Activated naive CD4-positive, alpha-beta T cell (primary cell): ENCODE data around the gene ZSCAN10.
A peak's percentile ranks its signal among the peaks of the same experiment; 100 is the strongest.
"Not testable (repeated sequence)": the region's sequence is repeated elsewhere in the genome, so short reads cannot be mapped to it uniquely, and the experiment has no call there.

Experiments
- DNase-seq, 4 experiments: peaks; one replicate each; lab custom pipeline; 2025; lab: John Stamatoyannopoulos, UW

Gene ZSCAN10

DNA sequence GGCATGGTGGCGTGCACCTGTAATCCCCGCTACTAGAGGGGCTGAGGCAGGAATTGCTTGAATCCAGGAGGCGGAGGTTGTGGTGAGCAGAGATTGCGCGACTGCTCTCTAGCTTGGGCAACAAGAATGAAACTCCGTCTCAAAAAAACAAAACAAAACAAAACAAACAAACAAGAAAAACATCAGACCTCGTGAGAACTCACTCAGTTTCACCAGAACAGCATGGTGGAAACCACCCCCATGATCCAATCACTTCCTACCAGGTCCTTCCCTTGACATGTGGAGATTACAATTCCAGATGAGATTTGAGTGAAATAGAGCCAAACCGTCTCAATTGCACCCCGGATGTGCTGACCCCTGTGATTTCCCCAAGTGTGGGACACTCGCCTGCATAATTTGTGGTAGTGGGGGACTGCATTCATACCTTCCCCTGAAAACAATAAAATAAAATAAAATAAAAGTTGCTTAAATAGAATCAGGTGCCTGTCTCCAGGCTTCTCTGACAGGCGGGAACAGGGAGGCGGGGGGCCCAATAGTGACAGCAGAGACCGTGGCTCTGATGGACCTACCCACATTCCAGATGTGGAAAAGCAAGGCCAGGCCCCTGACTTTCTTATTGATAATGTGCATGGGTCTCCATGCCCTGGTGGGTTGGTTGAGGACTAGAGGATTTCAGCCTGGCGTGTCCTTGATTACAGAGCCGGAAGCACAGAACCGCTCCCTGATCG is 13.1 kb downstream of the ZSCAN10 start:
- DNase-seq: no peak

DNA sequence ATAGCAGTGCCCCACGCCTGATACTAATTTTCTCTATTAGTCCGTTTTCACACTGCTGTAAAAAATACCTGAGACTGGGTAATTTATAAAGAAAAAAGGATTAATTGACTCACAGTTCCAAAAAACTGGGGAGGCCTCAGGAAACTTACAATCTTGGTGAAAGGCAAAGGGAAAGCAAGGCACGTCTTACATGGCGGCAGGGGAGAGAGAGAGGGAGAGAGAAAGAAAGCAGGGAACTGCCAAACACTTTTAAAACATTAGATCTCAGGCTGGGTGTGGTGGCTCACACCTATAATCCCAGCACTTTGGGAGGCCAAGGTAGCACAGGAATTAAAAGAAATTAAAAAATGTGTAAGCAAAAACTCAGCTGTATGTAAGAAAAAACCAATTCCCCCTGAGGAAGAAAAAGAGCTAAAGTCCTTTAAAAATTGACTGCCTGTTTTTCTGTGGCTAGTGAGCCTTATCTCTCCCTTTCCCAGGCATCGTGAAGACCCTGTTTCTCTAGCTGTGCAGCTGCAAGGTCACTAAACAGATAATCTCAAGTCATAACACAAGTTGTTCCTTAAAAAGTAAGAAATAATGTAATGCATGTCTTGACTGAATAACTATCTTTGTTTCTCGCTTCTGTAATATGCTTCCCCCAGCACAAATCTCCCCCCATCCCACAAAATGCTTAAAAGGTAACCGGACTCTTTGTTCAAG is 14.0 kb downstream of the ZSCAN10 start:
- DNase-seq: no peak

DNA sequence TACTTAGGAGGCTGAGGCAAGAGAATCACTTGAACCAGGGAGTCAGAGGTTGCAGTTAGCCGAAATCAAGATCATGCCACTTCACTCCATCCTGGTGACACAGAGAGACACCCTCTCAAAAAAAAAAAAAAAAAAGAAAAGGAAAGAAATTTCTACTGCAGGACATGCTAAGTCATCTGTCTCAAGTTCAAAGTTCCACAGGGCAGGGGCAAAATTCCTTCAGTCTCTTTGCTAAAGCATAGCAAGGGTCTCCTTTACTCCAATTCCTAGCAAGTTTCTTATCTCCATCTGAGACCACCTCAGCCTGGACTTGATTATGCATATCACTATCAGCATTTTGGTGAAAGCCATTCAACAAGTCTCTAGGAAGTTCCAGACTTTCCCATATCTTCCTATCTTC is 14.6 kb downstream of the ZSCAN10 start:
- DNase-seq: no peak

DNA sequence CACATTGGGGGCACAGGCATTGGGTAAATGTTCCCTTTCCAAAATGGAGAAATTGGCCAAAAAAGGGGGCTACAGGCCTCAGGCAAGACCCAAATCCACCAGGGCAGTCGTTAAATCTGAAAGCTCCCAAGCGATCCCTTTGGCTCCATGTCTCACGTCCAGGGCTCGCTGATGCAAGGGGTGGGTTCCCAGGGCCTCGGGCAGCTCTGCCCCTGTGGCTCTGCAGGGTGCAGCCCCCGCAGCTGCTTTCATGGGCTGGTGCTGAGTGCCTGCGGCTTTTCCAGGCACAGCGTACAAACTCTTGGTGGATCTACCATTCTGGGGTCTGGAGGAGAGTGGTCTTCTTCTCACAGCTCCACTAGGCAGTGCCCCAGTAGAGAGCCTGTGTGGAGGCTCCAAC is 15.7 kb downstream of the ZSCAN10 start:
- not testable (repeated sequence) for DNase-seq

DNA sequence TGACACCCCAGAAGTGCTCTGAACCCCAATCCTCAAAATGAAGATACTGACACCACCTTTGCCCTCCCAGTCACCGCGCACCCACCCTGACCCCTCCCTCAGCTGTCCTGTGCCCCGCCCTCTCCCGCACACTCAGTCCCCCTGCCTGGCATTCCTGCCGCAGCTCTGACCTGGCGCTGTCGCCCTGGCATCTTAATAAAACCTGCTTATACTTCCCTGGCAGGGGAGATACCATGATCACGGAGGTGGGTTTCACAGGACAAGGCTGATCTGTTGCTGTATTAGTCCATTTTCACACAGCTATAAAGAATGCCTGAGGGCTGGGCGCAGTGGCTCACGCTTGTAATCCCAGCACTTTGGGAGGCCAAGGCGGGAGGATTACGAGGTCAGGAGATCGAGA is 17.1 kb downstream of the ZSCAN10 start:
- DNase-seq: not testable (repeated sequence)

DNA sequence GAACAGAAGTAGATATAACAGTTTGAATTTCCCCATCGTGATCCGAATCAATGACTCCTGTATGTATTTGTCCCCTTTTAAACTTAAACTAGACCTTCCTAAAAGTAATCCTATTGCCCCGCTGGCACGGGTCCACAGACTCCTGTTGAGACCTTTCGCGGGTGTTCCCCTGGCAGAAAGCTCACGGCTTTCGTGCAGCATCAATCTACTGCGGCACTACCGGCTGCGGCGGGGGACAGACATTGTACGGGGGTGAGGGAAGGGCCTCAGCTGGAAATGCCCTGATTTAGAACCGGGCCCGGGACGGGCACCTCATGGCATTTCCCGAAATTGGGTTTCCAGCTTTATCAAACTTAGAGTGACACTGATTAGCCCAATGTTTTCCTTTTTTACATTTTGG is 19.1 kb downstream of the ZSCAN10 start:
- no peak for DNase-seq

DNA sequence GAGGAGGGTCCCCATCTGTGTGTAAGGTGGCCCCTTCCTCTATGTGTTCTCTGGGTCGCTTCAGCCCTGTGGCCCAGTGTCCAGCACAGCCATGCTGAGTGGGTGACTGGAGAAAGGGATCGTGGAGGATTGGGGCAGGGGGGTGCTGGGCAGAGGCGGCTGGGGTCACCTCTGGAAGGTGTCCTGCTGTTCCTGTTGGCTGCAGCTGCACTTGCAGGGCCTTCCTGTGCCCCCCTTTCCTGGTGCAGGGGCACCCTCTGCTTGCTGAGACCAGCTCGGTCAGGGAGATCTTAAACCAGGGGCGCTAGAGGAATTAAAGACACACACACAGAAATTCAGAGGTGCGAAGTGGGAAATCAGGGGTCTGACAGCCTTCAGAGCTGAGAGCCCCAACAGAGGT is 22.5 kb downstream of the ZSCAN10 start:
- no peak for DNase-seq

DNA sequence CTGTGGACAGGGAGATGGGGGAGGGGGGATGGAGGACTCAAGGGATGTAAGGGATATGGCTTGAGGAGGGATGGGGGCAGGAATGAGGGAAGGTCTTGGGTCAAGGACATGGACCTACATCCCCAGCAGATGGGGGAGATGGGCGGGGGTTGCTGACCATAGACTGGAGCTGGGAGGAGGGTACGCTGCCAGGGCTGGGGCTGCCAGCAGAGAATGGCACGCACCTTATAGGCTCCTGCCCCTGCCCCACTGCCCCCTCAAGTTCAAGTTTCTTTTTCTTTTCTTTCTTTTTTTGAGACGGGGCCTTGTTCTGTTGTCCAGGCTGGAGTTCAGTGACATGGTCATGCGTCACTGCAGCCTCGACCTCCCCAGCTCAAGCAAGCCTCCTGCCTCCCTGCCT is 23.1 kb downstream of the ZSCAN10 start:
- DNase-seq: not testable (repeated sequence)

DNA sequence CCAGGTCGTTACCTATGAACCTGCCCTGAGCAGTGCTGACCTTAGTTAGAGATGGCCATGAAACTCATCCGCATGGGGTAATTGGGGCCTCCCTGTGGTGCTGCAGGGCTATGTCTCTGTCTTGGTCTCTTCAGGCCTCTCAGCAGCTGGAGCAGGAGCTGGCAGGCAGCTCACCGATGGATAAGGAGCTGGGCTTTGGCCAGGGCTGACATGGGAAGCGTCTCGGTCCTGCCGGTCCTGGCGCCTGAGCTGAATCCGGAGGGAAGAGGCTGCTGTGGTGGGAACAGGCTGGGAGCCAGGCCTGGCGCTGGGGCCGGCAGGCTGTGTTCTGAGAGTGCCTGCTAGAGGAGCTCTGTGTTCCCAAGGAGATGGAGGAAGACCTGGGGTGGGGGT is 23.6 kb downstream of the ZSCAN10 start:
- DNase-seq: peak in 1 of 4 experiments; percentile 21

DNA sequence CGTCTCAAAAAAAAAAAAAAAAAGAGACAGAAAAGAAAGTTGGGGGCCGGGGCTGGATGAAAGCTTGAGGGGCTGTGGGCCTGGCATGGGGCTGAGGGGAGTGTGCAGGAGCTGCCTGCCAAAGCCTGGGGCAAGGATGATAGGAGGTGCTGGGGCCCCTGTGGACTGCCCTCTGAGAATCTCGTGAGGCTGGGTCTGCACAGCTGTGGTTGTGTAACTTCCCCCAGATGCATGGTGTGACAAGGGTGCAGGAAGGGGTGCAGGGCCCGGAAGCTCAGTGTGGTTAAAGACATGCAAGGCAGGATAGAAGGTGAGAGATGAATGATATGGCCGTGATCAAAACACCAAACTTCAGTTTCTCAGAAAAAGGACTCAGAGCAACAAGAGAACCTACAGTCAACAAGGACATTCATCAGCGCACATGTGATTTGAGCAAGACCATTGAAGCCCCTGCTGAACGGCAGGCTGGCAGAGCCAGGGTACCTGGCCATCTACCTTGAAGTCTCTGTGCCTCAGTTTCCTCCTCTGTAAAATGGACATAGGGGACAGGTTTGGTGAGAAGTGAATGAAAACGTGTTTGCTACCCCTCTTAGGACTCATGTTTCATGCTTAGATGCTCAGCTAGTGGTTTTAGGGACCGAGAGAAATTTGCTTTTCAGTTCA is 24.1 kb downstream of the ZSCAN10 start:
- DNase-seq: peak in 2 of 4 experiments; percentile 62 to 70

DNA sequence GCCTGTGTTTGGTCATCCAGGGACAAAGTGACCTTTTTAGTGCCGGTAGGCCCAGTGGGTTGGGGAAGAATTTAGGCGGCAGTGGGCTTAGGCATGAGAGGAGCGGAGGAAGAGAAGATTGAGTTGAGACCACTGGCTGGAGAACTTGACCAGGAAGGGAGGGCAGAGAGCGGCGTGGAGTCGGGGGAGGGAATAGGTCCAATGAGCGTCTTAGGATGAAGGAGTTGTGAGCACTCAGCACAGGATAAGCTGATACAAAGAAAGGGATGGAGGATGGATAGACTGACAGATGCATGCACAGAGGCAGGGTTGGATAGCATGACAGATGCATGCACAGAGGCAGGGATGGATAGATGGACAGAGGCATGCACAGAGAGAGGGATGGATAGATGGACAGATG is 25.6 kb downstream of the ZSCAN10 start:
- no peak for DNase-seq

DNA sequence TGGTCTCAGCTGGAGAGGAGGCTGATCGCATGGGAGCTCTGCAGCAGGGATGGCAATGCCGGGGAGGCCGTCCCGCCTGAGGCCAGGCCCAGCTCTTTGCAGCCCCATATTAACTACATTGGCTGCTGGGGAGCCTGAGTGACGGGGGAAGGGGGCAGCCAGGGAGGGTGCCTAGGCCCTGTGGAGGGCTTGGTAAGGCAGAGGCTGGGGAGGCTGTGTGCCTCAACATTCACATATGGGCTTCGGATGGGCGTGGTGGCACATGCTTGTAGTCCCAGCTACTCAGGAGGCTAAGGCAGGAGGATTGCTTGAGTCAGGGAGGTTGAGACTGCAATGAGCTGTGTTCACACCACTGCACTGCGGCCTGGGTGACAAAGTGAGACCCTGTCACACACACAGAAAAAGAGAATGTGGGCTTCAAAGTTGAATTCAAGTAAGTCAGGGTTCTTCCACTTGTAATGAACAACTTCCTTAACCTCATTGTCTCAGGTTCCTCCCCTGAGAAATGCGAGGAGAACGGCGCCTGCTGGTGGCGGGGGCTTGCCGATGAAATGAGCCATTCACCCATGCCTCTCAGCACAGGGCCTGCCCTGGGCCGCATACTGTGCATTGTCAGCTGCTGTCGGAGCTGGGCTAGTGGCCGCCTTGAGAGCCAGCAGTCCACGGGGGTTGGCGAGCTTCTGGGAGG is 26.4 kb downstream of the ZSCAN10 start:
- DNase-seq: not testable (repeated sequence)

DNA sequence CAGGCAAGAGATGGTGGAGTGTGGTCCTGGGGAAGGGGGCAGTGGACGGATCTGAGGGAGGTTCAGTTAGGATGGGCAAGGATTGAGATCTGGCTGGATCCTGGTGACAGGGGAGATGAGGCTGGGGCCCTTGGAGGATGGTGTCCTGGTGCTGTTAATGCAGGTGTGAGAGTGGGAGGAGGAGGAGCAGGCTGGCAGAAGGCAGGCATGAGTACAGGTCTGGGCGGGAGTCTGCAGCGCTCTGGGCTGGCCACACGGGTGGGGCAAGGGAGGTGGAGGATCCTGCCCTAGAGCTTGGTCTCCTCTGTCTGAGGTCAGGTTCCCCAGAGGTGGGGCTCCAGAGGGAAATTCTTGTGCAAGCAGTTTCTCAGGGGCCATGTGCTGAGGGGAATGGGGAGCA is 26.9 kb downstream of the ZSCAN10 start:
- DNase-seq: not testable (repeated sequence)

DNA sequence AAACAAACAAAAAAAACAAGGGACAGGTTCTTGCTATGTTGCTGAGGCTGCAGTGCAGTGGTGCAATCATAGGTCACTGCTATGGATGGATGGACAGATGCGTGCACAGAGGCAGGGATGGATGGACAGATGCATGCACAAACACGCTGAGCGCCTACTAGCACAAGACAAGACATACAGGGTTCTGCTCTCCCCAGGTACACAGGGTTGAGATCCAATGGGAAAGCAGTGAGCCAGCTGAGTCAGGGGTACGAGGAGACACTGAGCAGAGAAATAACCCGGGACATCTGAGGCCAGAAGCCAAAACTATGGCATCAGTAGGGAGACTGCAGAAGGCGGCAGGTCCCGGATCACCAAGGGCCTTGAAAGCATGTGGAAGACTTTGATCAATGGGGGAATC is 27.4 kb downstream of the ZSCAN10 start:
- DNase-seq: no peak

DNA sequence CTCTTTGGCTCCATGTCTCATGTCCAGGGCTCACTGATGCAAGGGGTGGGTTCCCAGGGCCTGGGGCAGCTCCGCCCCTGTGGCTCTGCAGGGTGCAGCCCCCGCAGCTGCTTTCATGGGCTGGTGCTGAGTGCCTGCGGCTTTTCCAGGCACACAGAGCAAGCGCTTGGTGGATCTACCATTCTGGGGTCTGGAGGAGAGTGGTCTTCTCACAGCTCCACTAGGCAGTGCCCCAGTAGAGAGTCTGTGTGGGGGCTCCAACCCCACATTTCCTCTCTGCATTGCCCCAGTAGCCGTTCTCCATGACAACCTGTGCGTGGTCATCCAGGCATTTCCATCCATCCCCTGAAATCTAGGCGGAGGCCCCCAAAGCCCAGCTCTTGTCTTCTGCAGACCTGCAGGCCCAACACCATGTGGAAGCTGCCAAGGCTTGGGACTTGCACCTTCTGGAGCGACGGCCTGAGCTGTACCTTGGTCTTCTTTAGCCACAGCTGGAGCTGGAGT is 28.4 kb downstream of the ZSCAN10 start:
- no peak for DNase-seq

DNA sequence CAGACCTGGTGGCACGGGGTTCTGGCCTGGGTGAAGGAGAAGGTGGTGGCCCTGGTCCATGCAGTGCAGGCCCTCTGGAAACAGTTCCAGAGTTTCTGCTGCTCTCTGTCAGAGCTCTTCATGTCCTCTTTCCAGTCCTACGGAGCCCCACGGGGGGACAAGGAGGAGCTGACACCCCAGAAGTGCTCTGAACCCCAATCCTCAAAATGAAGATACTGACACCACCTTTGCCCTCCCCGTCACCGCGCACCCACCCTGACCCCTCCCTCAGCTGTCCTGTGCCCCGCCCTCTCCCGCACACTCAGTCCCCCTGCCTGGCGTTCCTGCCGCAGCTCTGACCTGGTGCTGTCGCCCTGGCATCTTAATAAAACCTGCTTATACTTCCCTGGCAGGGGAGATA is 29.9 kb downstream of the ZSCAN10 start:
- DNase-seq: not testable (repeated sequence)

DNA sequence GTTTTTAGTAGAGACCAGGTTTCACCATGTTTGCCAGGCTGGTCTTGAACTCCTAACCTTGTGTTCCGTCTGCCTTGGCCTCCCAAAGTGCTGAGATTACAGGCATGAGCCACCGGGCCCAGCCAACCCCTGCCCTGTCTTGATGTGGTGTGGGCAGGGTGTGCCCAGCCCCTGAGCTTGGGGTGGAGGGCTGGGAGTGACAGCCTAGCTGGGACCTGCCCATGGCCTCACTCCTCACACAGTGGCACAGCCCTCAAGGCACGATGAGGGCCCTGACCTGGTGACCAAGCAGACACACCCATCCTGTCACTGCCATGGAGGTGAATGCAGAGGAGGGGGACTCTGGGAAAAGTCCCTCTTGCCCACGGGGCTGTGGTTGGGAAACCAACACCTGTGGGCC is 30.6 kb downstream of the ZSCAN10 start:
- no peak for DNase-seq

DNA sequence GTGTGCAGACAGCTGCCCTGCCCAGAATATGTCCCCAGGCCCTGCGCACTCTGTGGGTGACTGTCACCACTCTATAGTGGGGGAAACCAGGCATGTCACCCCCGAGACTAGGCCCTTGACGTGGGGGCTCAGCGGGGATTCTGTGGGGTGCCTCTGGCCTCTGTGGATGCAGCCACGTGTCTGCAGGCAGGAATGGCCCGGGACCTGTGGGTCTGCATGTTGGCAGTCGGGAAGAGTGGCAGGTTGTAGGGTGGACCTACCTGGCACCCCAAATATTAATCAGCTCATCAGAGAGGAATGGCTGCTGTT is 32.7 kb downstream of the ZSCAN10 start:
- no peak for DNase-seq

DNA sequence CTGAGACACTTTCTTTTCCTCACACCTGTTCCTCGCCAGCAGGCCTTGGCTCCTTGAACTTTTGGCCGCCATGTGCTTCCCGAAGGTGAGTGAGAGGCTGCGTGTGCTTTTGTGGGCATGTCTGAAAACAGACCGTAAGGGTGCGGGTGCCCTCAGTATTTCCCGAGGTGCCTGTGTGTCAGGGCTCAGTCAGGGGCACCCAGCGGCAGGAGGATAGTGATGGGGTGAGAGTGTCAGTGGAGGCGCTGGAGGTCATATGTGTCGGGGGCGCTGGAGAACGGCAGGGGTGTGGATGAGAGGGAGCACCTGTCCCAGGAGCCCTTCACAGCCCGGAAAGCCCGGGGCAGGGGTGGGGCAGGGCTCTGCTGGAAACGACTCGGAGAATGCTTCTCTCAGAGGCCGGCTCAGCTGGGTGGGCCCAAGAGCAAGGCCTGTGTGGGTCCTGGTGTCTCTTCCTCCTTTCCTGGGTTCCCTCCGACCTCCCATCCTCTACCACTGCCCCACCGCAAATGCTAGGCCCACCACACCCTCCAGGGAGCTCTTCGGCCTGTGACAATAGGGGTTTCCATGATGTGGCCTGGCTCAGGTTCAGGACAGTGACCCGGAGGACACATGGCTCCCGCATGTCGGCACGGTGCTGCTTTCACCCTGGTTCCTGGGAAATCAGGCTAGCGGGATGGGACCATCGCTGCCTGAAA is 33.2 kb downstream of the ZSCAN10 start:
- DNase-seq: peak in 1 of 4 experiments; percentile 44

DNA sequence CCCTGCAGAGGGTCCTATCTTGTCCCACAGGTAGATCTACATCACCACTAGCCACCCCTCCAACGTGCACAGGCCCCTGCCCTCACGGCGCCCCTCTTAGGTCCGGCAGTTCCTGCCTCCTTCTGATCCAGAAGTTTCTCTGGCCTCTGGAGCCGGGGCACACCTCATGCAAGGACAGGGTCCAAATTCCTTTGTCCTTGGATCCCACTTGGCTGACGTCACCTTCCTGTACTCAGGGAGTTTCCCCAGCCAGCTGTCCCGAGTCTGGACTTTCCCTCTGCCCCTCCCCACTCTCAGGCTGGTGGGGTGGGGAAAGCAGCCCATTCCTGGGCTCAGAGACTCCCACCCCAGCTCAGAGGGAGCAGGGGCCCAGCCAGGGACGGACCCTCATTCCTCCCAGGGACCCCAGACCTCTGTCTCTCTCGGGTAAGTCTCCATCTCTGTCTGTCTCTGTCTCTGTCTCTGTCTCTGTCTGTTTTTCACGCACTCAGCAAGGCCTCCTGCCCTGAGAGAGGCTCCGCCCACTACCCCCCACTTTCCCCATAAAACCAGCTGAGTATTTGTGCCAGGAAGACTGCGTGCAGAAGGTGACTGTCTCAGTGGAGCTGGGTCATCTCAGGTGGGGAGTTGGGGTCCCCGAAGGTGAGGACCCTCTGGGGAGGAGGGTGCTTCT is 33.9 kb downstream of the ZSCAN10 start, which contains the start of gene IL32:
TSS of gene IL32 (plus strand) at position 572 of the 673 bp plus-strand sequence. CDS start 172 bp downstream, outside the sequence.
- peak in 2 of 4 experiments; percentile 42 to 47 for DNase-seq
